ENCODE measurements around the gene XYLB.

Gene XYLB

DNA sequence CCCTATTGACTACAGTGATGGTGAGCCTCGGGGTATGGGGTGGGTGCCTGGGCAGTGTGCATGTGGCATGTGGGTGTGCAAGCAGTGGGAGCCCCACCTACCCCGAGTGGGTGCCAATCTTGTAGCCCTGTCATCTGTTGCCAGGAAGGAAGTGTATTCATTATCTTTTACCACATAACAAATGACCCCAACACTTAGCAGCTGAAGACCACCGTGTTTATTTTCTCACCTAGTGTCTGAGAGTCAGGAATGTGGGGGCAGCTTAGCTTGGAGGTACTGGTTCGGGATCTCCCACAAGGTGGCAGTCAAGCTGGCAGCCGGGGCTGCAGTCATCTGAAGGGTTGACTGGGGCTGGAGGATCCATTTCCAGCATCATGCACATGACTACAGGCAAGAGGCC is 21.7 kb downstream of the XYLB start:
- no peak for DNase-seq (ENCODE audit: extremely low read depth, insufficient read length)
- no peaks in the 10 kb centered on the region for H3K36me3 ChIP-seq (ENCODE audit: control insufficient read depth, insufficient read depth, low read length)

DNA sequence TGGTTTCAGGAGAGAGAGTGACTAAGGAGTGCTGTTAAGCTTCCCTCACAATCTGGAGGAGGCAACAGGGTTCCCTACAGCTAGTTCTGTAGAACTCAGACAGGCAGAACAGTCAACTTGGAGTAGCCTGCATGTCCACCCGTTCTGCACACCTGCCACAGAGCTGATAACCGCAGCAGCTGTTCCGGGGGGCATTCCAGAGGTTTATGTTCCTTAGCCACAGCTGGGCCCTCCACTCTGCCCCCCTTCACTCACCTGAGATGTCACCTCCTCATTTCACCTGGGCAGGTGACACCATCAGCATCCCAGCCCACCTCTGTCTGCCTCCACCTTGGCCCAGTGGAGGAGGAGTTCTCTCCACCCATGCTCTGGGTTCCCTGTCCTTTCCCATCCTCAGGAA is 22.6 kb downstream of the XYLB start:
- no peaks in the 10 kb centered on the region for H3K27me3 ChIP-seq (replicated peaks; ENCODE audit: control insufficient read depth, insufficient read depth, low read length)
- H3K36me3 ChIP-seq (ENCODE audit: control insufficient read depth, insufficient read depth, low read length) = no peaks in the 10 kb centered on the region
- no peak overlapping the region for H3K4me3 ChIP-seq (replicated peaks; ENCODE audit: low read depth, low read length)
- no peak for DNase-seq (ENCODE audit: extremely low read depth, insufficient read length)
- TF ChIP-seq, protein P1, sequence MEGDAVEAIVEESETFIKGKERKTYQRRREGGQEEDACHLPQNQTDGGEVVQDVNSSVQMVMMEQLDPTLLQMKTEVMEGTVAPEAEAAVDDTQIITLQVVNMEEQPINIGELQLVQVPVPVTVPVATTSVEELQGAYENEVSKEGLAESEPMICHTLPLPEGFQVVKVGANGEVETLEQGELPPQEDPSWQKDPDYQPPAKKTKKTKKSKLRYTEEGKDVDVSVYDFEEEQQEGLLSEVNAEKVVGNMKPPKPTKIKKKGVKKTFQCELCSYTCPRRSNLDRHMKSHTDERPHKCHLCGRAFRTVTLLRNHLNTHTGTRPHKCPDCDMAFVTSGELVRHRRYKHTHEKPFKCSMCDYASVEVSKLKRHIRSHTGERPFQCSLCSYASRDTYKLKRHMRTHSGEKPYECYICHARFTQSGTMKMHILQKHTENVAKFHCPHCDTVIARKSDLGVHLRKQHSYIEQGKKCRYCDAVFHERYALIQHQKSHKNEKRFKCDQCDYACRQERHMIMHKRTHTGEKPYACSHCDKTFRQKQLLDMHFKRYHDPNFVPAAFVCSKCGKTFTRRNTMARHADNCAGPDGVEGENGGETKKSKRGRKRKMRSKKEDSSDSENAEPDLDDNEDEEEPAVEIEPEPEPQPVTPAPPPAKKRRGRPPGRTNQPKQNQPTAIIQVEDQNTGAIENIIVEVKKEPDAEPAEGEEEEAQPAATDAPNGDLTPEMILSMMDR (IDR thresholded peaks at IDR 0.05; ENCODE audit: insufficient read depth, low read length, poor library complexity, severe bottlenecking) = no peak

More for the DNA sequence above, 21.7 kb downstream of the XYLB start:
- Histone ChIP-seq H3K4me3 (replicated peaks; ENCODE audit: low read depth, low read length) (no peak overlapping the region), H3K27me3 (replicated peaks; ENCODE audit: control insufficient read depth, insufficient read depth, low read length) (no peaks in the 10 kb centered on the region)
- TF ChIP-seq, protein P1 (IDR thresholded peaks at IDR 0.05; ENCODE audit: insufficient read depth, low read length, poor library complexity, severe bottlenecking) = no peak

DNA sequence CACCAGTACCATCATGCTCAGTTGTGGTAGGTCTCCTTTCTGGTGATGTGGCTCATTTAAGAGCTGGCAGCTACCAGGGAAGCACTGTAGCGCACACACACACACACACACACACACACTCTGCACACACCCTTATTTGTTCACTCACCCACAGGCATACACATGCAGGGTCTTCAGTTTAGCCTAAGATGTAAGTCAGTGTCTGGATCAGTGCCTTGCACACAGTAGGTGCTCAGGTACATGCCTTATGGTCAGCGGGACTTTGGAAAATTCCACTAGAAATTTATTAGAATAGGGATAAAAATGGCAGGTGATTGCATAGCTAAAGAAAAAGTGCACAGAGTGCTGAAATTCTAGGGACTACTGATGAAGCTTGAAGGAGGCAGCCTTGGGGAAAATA is 23.6 kb downstream of the XYLB start:
- DNase-seq (ENCODE audit: extremely low read depth, insufficient read length) = no peak
- Histone ChIP-seq H3K27me3 (replicated peaks; ENCODE audit: control insufficient read depth, insufficient read depth, low read length) (no peaks in the 10 kb centered on the region), H3K4me3 (replicated peaks; ENCODE audit: low read depth, low read length) (no peak overlapping the region), H3K36me3 (ENCODE audit: control insufficient read depth, insufficient read depth, low read length) (no peaks in the 10 kb centered on the region; the same call in 1 of the 2 replicates)
- TF ChIP-seq, protein P1 (IDR thresholded peaks at IDR 0.05; ENCODE audit: insufficient read depth, low read length, poor library complexity, severe bottlenecking) = no peak

DNA sequence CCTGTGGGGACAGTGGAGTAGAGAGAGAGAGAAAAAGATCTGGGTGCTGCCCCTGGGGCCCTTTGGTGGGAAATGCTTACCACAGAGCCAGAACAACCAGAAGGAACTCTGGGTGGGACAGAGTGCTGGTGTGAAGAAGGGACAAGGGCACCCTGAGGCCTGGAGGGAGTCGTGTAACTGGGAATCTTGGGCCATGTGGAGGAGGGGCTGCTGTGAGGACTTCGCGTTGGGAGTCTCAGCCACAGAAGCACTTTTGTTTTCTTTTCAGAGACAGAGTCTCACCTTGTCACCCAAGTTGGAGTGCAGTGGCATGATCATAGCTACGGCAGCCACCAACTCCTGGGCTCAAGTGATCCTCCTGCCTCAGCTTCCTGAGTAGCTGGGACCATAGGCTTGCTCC is 24.3 kb downstream of the XYLB start:
- TF ChIP-seq, protein P1 (IDR thresholded peaks at IDR 0.05; ENCODE audit: insufficient read depth, low read length, poor library complexity, severe bottlenecking) = no peak
- Histone ChIP-seq H3K36me3 (ENCODE audit: control insufficient read depth, insufficient read depth, low read length) (no peaks in the 10 kb centered on the region; the same call in 1 of the 2 replicates), H3K27me3 (replicated peaks; ENCODE audit: control insufficient read depth, insufficient read depth, low read length) (no peaks in the 10 kb centered on the region), H3K4me3 (replicated peaks; ENCODE audit: low read depth, low read length) (no peak overlapping the region)
- no peak for DNase-seq (ENCODE audit: extremely low read depth, insufficient read length)

DNA sequence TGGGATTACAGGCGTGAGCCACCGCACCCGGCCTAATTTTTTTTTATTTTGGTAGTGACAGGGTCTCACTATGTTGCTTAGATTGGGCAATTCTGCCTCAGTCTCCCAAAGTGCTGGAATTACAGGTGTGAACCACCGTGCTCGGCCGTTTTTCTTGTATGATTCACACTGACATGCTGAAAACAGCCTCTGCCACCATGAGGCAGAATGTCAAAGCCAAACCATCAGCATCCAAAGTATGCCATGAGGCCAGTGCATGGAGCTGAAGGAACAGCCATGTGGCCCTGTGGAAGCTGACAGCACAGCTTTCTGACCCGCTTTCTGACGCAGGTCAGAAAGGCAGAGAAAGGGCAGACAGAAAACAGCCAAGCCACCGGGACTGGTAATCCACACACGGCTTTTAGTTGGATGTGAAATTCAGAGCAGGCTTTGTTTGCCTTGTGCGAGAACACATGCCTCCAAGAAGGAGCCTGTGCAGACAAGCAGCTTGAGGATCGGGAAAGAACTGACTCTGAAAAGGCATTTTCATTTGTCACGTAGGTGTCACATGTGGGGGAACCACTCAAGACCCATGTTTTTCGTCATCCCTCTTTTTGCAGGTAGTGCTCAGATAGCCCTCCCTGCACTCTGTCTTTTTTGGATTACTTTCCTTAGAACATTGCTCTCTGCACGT is 25.1 kb downstream of the XYLB start:
- Histone ChIP-seq H3K27me3 (replicated peaks; ENCODE audit: control insufficient read depth, insufficient read depth, low read length) (no peaks in the 10 kb centered on the region), H3K36me3 (ENCODE audit: control insufficient read depth, insufficient read depth, low read length) (no peaks in the 10 kb centered on the region; the same call in none of the 2 replicates), H3K4me3 (replicated peaks; ENCODE audit: low read depth, low read length) (no peak overlapping the region)
- TF ChIP-seq, protein P1 (IDR thresholded peaks at IDR 0.05; ENCODE audit: insufficient read depth, low read length, poor library complexity, severe bottlenecking) = no peak
- DNase-seq (ENCODE audit: extremely low read depth, insufficient read length) = no peak
